ENCODE results near the gene ADGRF3. TPM values are rescaled to one million over a fixed set of nuclear protein-coding genes. Genes with fewer than 3 reads are reported as not detected.

The ADGRF3 gene
- total and polyA plus RNA-seq, 10 of the 15 experiments (the other 5 are each of a cell fraction or from before 2014, with no cell fraction given): 0.03 to 3.1 (median 0.84) TPM

- intact Hi-C loops (cut with micrococcal nuclease; ENCODE audit: unreplicated experiment) (no loop called here), in situ Hi-C loops (cut with MboI) (no loop called here)
- no peaks in the 10 kb centered on the region for H3K9me3 ChIP-seq (replicated peaks; ENCODE audit: control insufficient read depth, insufficient read depth, low read length)
- H4K20me1 ChIP-seq (ENCODE audit: control insufficient read depth, insufficient read depth): no peaks in the 10 kb centered on the region
- no peaks in the 10 kb centered on the region for H3K4me1 ChIP-seq (ENCODE audit: control insufficient read depth, insufficient read depth, low read length)
- no peak overlapping the region for H3K9ac ChIP-seq (ENCODE audit: control insufficient read depth, insufficient read depth, low read length)
- ChIA-PET CTCF (no interaction called here), SMC1A (ENCODE audit: uncharacterized antibody, unreplicated experiment) (no interaction called here), RAD21 (ENCODE audit: unreplicated experiment) (no interaction called here), POLR2A (no interaction called here)
- no peak overlapping the region for H3K4me2 ChIP-seq (ENCODE audit: control insufficient read depth, insufficient read depth)
- no peak overlapping the region for H2AFZ ChIP-seq (ENCODE audit: control insufficient read depth, low read depth, low read length)
- TF ChIP-seq TAF1 (IDR thresholded peaks at IDR 0.05; ENCODE audit: borderline replicate concordance, low read depth, low read length) (no peak), MYC (IDR thresholded peaks at IDR 0.05; ENCODE audit: insufficient read depth, insufficient read length, insufficient replicate concordance, low read length, severe bottlenecking) (no peak), MEF2B (IDR thresholded peaks at IDR 0.05; ENCODE audit: partially characterized antibody, poor library complexity, severe bottlenecking) (no peak), ZBTB11 (CRISPR knock-in tag; IDR thresholded peaks at IDR 0.05) (no peak), KDM1A (IDR thresholded peaks at IDR 0.05; ENCODE audit: borderline replicate concordance) (no peak), PRDM15 (CRISPR knock-in tag; IDR thresholded peaks at IDR 0.05) (no peak), SPI1 (IDR thresholded peaks at IDR 0.05; ENCODE audit: borderline replicate concordance, insufficient read depth, low read depth, low read length) (no peak), TCF7 (IDR thresholded peaks at IDR 0.05; ENCODE audit: borderline replicate concordance) (no peak), USF2 (IDR thresholded peaks at IDR 0.05; ENCODE audit: borderline replicate concordance, low read depth, low read length) (no peak), PKNOX1 (IDR thresholded peaks at IDR 0.05) (no peak), SMAD5 (IDR thresholded peaks at IDR 0.05; ENCODE audit: low read depth) (no peak)
- H3K79me2 ChIP-seq (ENCODE audit: control insufficient read depth, insufficient read depth, low read length): no peaks in the 10 kb centered on the region
- FAIRE-seq (no peak), ATAC-seq (no peak), DNase-seq (ENCODE audit: low read depth, low spot score) (no peak)
- no peaks in the 10 kb centered on the region for H3K27me3 ChIP-seq (replicated peaks in 1 of 2; ENCODE audit: control insufficient read depth in 2 of 2, insufficient read depth in 2 of 2, low read length in 1 of 2)
- 95% methylated on average over 1 of the region's 1 CpG for WGBS (ENCODE audit: insufficient coverage, insufficient replicate concordance, low lambda C conversion rate, missing lambda C conversion rate)
- no TSS peak for BruUV-seq (replicated peaks)
- H3K27ac ChIP-seq (ENCODE audit: control insufficient read depth, insufficient read depth): no peak overlapping the region
- no peak overlapping the region for H3K4me3 ChIP-seq
- H3K36me3 ChIP-seq (ENCODE audit: control insufficient read depth in 2 of 2, insufficient read depth in 2 of 2, low read length in 1 of 2): peaks cover 1 to 16% of the 10 kb centered on the region in 2 experiments; a peak in 2 of 4 replicates
Observed at GRCh38 chr2:26290001-26290400, 56.6 kb downstream of the ADGRF3 start.

Data from GM12878 (cell line).